Effector CD4-positive, alpha-beta T cell (primary cell): ENCODE measurements around the gene GPR101.
"Not testable (repeated sequence)": the region's sequence is repeated elsewhere in the genome, so short reads cannot be mapped to it uniquely, and the experiment has no call there.

ENCODE experiments used
- DNase-seq: peaks from one replicate; pipeline ENCODE4 v3.0.0-alpha.2; 2020

The GPR101 gene

DNA sequence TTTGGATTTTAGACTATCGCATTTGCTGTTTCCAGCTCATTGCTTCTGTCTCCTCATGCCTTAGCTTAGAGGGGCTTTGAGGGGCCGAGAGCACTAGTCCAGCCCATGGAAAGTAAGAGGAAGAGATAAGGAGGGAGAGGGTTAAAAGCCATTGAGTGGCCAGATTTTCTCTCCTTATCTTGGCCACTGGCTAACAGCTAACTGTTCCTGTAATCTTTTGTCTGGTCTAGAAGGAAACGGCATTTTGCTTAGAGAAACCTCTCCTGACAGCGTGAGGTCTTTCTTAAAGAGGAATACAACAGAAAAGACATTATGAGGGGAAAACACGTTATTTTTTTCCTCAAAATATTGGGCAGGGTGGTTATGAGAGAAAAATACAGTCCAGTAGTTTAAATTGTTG is 7.9 kb downstream of the GPR101 start:
- no peak for DNase-seq

DNA sequence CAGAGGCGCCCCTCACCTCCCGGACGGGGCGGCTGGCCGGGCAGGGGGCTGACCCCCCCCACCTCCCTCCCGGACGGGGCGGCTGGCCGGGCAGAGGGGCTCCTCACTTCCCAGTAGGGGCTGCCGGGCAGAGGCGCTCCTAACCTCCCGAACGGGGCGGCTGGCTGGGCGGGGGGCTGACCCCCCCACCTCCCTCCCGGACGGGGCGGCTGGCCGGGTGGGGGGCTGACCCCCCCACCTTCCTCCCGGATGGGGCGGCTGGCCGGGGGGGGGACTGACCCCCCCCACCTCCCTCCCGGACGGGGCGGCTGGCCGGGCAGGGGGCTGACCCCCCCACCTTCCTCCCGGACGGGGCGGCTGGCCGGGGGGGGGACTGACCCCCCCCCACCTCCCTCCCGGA is 33.6 kb downstream of the GPR101 start:
- not testable (repeated sequence) for DNase-seq

GRCh38 chrX:136999024-136999423 is 34.8 kb downstream of the GPR101 start:
- DNase-seq = no peak
